Aorta (tissue), 5 donors: ENCODE data around the gene PDZD4. TPM values are rescaled to one million over a fixed set of nuclear protein-coding genes. Genes with fewer than 3 reads are reported as not detected.
A peak's percentile ranks its signal among the peaks of the same experiment; 100 is the strongest.

Experiments
- ATAC-seq: fragments of 200-7000 bp; cut with Tn5 transposase; one replicate; pipeline ENCODE4 v1.9.1; 2022; ENCODE audit warnings: moderate library complexity; ENCODE audit not compliant: low FRiP score
- DNase-seq, 2 donors: peaks; one replicate each; pipeline ENCODE4 v3.0.0-alpha.2; 2020
- H3K27ac ChIP-seq, 2 donors: one replicate each; pipeline ENCODE4 v1.5.1; 2013; ENCODE audit warnings: low read length in 2 of 2, mild to moderate bottlenecking in 2 of 2, moderate library complexity in 2 of 2, control low read depth in 1 of 2, inconsistent platforms in 1 of 2, low read depth in 1 of 2
- H3K27me3 ChIP-seq, 2 donors: one replicate each; pipeline ENCODE4 v1.6.1; 2013; ENCODE audit warnings: control low read depth in 1 of 2, low read length in 1 of 2, mild to moderate bottlenecking in 1 of 2, moderate library complexity in 1 of 2; ENCODE audit not compliant: insufficient read depth in 2 of 2, control insufficient read depth in 1 of 2
- H3K36me3 ChIP-seq, 2 donors: one replicate each; pipeline ENCODE4 v1.6.1; 2013; ENCODE audit warnings: control low read depth in 1 of 2, low read length in 1 of 2, mild to moderate bottlenecking in 1 of 2; ENCODE audit not compliant: insufficient read depth in 2 of 2, control insufficient read depth in 1 of 2
- H3K4me1 ChIP-seq, 2 donors: one replicate each; pipeline ENCODE4 v1.6.1; 2013; ENCODE audit warnings: low read length in 2 of 2, control low read depth in 1 of 2, mild to moderate bottlenecking in 1 of 2, moderate library complexity in 1 of 2; ENCODE audit not compliant: insufficient read depth in 2 of 2, control insufficient read depth in 1 of 2
- H3K4me3 ChIP-seq, 2 donors: one replicate each; pipeline ENCODE4 v1.5.1; 2013; ENCODE audit warnings: low read length in 2 of 2, control low read depth in 1 of 2, mild to moderate bottlenecking in 1 of 2
- H3K9me3 ChIP-seq: one replicate; pipeline ENCODE4 v1.6.1; 2013; ENCODE audit warnings: mild to moderate bottlenecking, low read length; ENCODE audit not compliant: control insufficient read depth
- WGBS, 2 donors: extraction: QIAGEN DNeasy Blood & Tissue Kit; methylation state at CpG; one replicate each; pipeline ENCODE4 v1.1.7; 2013; 5-methylcytosine and 5-hydroxymethylcytosine counted together
- intact Hi-C, 2 donors: fragments of 100-400 bp; cut with DNase I; formaldehyde crosslinking; loops; one replicate each; pipeline versions ENCODE4 v1.14.2 to v1.15.0; 2022
- polyA plus RNA-seq, 2 donors: library from polyadenylated mRNA; stranded (reverse); fragments of 200-250 nt; gene quantifications; one replicate each; pipeline ENCODE4 v1.2.3, GENCODE V29; 2013
- total RNA-seq, 2 donors: library from RNA; stranded (reverse); fragmentation: NEBNext Ultra II Directional; extraction: Animal tissue kit (Norgen Biotek cat#: 25700); gene quantifications; one replicate each; pipeline ENCODE4 v1.2.1, GENCODE V29; 2021
- donor health status: healthy with polysubstance abuse.
- donor health status: Bipolar disorder and iron deficiency.
- donor health status: DM: no; HTN: no; CAD: no.
- donor health status: DM: no; HTN: no; CAD: no.
- donor health status: DM: yes; HTN: yes; CAD: no.

PDZD4 gene
- total and polyA plus RNA-seq, 4 donors = 4.4 to 27.3 (median 15.6) TPM

- whole genome bisulfite sequencing, 2 donors = 84 to 87% methylated on average over 26 of the region's 26 CpGs
- ATAC-seq (no peak), DNase-seq (no peak)
- H3K4me3 ChIP-seq = no peak overlapping the region
- no peak overlapping the region for H3K27ac ChIP-seq
- intact Hi-C loops = no loop called here
- no peaks in the 10 kb centered on the region for H3K36me3 ChIP-seq
- H3K4me1 ChIP-seq = no peaks in the 10 kb centered on the region
- no peaks in the 10 kb centered on the region for H3K27me3 ChIP-seq
- H3K9me3 ChIP-seq = no peaks in the 10 kb centered on the region
These were observed 38.5 kb upstream of the PDZD4 start for GRCh38 chrX:153868576-153869472.

GRCh38 chrX:153867671-153868070 lies 37.3 kb upstream of the PDZD4 start:
- DNase-seq (no peak), ATAC-seq (no peak)
- Histone ChIP-seq H3K4me1 (no peaks in the 10 kb centered on the region), H3K9me3 (no peaks in the 10 kb centered on the region), H3K27ac (no peak overlapping the region), H3K27me3 (no peaks in the 10 kb centered on the region), H3K36me3 (no peaks in the 10 kb centered on the region), H3K4me3 (no peak overlapping the region)
- 86 to 89% methylated on average over 13 of the region's 13 CpGs for WGBS, 2 donors
- intact Hi-C loops = no loop called here

GRCh38 chrX:153867139-153867538 lies 36.8 kb upstream of the PDZD4 start:
- H3K36me3 ChIP-seq = no peaks in the 10 kb centered on the region
- WGBS, 2 donors = 76 to 77% methylated on average over 9 of the region's 9 CpGs
- intact Hi-C loops = no loop called here
- ATAC-seq (no peak), DNase-seq (no peak)
- H3K4me1 ChIP-seq = no peaks in the 10 kb centered on the region
- H3K27me3 ChIP-seq = no peaks in the 10 kb centered on the region
- no peak overlapping the region for H3K27ac ChIP-seq
- H3K9me3 ChIP-seq = no peaks in the 10 kb centered on the region
- H3K4me3 ChIP-seq = no peak overlapping the region

GRCh38 chrX:153866302-153867019 lies 36.1 kb upstream of the PDZD4 start:
- 82 to 84% methylated on average over 21 to 22 of the region's 22 CpGs for WGBS, 2 donors
- Histone ChIP-seq H3K4me1 (no peaks in the 10 kb centered on the region), H3K9me3 (no peaks in the 10 kb centered on the region), H3K27ac (no peak overlapping the region), H3K4me3 (no peak overlapping the region), H3K36me3 (no peaks in the 10 kb centered on the region), H3K27me3 (no peaks in the 10 kb centered on the region)
- DNase-seq (no peak), ATAC-seq (no peak)
- intact Hi-C loops = no loop called here

- no peaks in the 10 kb centered on the region for H3K9me3 ChIP-seq
- no peaks in the 10 kb centered on the region for H3K36me3 ChIP-seq
- intact Hi-C loops = no loop called here
- no peak overlapping the region for H3K4me3 ChIP-seq
- WGBS, 2 donors = 90 to 94% methylated on average over 9 of the region's 9 CpGs
- H3K4me1 ChIP-seq = no peaks in the 10 kb centered on the region
- H3K27me3 ChIP-seq = no peaks in the 10 kb centered on the region
- H3K27ac ChIP-seq = no peak overlapping the region
- ATAC-seq (no peak), DNase-seq (no peak)
These were observed 35.3 kb upstream of the PDZD4 start for GRCh38 chrX:153865685-153866084.

GRCh38 chrX:153865321-153865580 lies 34.9 kb upstream of the PDZD4 start:
- Histone ChIP-seq H3K4me3 (no peak overlapping the region), H3K4me1 (no peaks in the 10 kb centered on the region), H3K27ac (no peak overlapping the region), H3K36me3 (no peaks in the 10 kb centered on the region), H3K27me3 (no peaks in the 10 kb centered on the region), H3K9me3 (no peaks in the 10 kb centered on the region)
- no peak for DNase-seq
- no peak for ATAC-seq
- intact Hi-C loops = no loop called here
- WGBS, 2 donors = 87 to 96% methylated on average over 11 of the region's 11 CpGs

GRCh38 chrX:153864561-153865320 lies 34.4 kb upstream of the PDZD4 start:
- ATAC-seq (no peak), DNase-seq (peak in 1 of 2 donors; percentile 68)
- Histone ChIP-seq H3K9me3 (no peaks in the 10 kb centered on the region), H3K27ac (no peak overlapping the region), H3K4me1 (no peaks in the 10 kb centered on the region), H3K4me3 (no peak overlapping the region), H3K36me3 (no peaks in the 10 kb centered on the region), H3K27me3 (no peaks in the 10 kb centered on the region)
- intact Hi-C loops = no loop called here
- whole genome bisulfite sequencing, 2 donors = 72 to 75% methylated on average over 24 to 30 of the region's 30 CpGs

- intact Hi-C loops = no loop called here
- H3K9me3 ChIP-seq = no peaks in the 10 kb centered on the region
- no peak overlapping the region for H3K4me3 ChIP-seq
- no peak for ATAC-seq
- H3K27me3 ChIP-seq = no peaks in the 10 kb centered on the region
- DNase-seq = no peak
- H3K4me1 ChIP-seq = no peaks in the 10 kb centered on the region
- H3K27ac ChIP-seq = no peak overlapping the region
- no peaks in the 10 kb centered on the region for H3K36me3 ChIP-seq
- 85% methylated on average over 10 of the region's 10 CpGs for WGBS, 2 donors
These were observed 33.8 kb upstream of the PDZD4 start for GRCh38 chrX:153864101-153864500.
